ENCODE data around the gene SLC25A21. TPM values are rescaled to one million over a fixed set of nuclear protein-coding genes. Genes with fewer than 3 reads are reported as not detected.

The SLC25A21 gene
- total RNA-seq: 2.0 TPM

GRCh38 chr14:37172024-37172869 is at the start of gene SLC25A21:
Gene SLC25A21, minus strand, starts transcription at chr14:37172606.

GRCh38 chr14:37197421-37198272 is 25.2 kb upstream of the SLC25A21 start, which contains the start of gene MIPOL1:
Gene MIPOL1, plus strand, starts transcription at chr14:37197937. Its CDS starts 49,952 bp downstream, at chr14:37247889.

GRCh38 chr14:36661506-36662257 is 510.7 kb downstream of the SLC25A21 start, which contains the start of gene PAX9:
Gene PAX9, plus strand, starts transcription at chr14:36661860. Its CDS starts 230 bp downstream, at chr14:36662090.

Small RNA genes within 50 kb of the gene (small RNA-seq; reads per million reads assigned to genes)
- not detected for gene MIR4503 (ENCODE audit: low replicate concordance)
- not detected for gene RNU6-273P (ENCODE audit: low replicate concordance)

Other genes starting within 250 kb of the SLC25A21 start
- gene MIPOL1, start 25.3 kb upstream of the SLC25A21 start, total RNA-seq: 16.2 TPM